Choroid plexus epithelial cell (primary cell): Measurements from ENCODE around the gene BCO2.
"Not testable (repeated sequence)": the region's sequence is repeated elsewhere in the genome, so short reads cannot be mapped to it uniquely, and the experiment has no call there.

Source experiments
- DNase-seq: peaks from one replicate; pipeline ENCODE4 v3.0.0-alpha.2; 2010; ENCODE audit warnings: low read depth
- H3K4me3 ChIP-seq: 2 replicates; pipeline ENCODE4 v1.5.1; 2011; ENCODE audit warnings: low read depth, mild to moderate bottlenecking, control low read depth, low read length, moderate library complexity
- TF ChIP-seq, protein P1 (sequence below): conservative IDR thresholded peaks from 2 replicates; pipeline ENCODE4 v1.5.1; 2011; ENCODE audit warnings: low read depth, mild to moderate bottlenecking, control low read depth, inconsistent platforms, low read length, moderate library complexity

BCO2 gene

DNA sequence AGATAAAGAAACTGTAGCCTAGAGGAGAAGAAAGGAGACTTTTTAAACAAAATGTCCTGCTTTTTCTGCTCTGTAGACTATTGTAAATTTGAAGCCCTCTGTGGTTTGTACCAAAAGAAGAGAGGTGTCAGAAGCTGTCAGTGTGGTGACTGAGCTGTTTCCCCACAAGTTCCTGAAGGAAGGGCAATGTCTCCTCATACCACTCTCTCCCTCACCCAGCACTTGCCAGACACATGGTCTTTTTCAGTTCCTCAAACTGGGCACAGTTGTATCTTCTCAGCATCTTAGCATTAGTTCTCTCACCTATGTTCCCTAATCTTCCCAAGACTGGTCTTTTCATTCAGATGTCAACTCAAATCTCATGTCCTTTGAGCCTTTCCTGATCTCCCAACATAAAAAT lies 4.3 kb downstream of the BCO2 start:
- H3K4me3 ChIP-seq: no peak overlapping the region
- TF ChIP-seq, protein P1, sequence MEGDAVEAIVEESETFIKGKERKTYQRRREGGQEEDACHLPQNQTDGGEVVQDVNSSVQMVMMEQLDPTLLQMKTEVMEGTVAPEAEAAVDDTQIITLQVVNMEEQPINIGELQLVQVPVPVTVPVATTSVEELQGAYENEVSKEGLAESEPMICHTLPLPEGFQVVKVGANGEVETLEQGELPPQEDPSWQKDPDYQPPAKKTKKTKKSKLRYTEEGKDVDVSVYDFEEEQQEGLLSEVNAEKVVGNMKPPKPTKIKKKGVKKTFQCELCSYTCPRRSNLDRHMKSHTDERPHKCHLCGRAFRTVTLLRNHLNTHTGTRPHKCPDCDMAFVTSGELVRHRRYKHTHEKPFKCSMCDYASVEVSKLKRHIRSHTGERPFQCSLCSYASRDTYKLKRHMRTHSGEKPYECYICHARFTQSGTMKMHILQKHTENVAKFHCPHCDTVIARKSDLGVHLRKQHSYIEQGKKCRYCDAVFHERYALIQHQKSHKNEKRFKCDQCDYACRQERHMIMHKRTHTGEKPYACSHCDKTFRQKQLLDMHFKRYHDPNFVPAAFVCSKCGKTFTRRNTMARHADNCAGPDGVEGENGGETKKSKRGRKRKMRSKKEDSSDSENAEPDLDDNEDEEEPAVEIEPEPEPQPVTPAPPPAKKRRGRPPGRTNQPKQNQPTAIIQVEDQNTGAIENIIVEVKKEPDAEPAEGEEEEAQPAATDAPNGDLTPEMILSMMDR: no peak
- no peak for DNase-seq

DNA sequence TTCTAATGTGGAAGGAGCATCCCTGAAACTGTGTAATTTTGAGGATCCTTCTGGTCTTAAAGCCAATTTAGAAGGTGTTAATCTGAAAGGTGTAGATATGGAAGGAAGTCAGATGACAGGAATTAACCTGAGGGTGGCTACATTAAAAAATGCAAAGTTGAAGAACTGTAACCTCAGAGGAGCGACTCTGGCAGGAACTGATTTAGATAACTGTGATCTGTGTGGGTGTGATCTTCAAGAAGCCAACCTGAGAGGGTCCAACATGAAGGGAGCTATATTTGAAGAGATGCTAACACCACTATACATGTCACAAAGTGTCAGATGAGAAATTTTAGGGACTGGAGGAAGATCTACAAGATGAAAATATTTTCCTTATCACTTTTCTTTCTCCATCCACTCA lies 7.6 kb downstream of the BCO2 start:
- DNase-seq: no peak
- TF ChIP-seq, protein P1: no peak
- no peak overlapping the region for H3K4me3 ChIP-seq

DNA sequence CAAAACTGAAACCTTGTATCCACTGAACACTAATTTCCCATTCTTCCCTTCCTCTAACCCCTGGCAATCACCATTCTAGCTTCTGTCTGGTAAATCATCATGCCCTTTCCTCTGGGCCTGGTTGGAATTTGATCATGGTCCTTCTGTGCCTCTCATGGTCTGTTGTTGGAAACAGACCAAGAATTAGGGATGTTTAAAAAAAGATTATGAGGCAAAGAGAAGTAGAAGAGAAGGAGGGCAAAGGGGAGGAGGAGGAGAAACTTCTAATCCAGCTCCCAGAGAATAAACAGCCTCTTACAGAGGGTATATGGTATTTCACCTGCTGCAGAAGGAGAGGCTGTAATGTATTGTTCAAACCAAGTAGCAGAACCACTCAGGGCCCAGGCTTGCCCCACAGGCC lies 10.6 kb downstream of the BCO2 start:
- TF ChIP-seq, protein P1: no peak
- no peak for DNase-seq
- H3K4me3 ChIP-seq: no peak overlapping the region

- TF ChIP-seq, protein P1: no peak
- no peak for DNase-seq
- no peak overlapping the region for H3K4me3 ChIP-seq
Observed at GRCh38 chr11:112186304-112186703, 11.0 kb downstream of the BCO2 start.

DNA sequence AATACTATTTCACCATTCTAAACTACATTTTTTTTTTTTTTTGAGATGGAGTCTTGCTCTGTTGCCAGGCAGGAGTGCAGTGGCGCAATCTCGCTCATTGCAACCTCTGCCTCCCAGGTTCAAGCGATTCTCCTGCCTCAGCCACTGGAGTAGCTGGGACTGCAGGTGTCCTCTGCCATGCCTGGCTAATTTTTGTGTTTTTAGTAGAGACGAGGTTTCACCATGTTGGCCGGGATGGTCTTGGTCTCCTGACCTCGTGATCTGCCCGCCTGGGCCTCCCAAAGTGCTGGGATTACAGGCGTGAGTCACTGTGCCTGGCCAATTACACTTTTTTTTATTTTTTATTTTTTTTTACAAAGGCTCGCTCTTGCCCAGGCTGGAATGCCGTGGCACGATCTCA lies 19.8 kb downstream of the BCO2 start:
- not testable (repeated sequence) for DNase-seq, H3K4me3 ChIP-seq

DNA sequence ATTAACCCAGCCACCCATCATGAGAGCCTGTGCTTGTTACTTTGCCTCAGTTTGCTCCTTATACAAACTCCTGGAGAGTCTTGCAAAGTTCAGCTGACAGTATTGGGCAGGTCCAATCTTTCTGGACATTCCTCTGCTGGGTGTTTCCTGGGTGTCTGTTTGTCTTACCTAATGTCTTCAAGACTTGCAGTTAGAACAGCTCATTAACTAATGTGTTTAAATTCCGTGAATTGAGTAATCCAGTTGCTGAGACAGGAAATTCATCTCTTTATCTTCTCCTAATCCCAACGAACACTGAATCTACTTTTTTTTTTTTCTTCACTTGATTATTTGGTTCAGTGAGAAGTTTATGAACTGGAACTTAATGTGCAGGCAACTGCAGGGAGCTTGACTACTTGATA lies 20.6 kb downstream of the BCO2 start:
- TF ChIP-seq, protein P1: no peak
- H3K4me3 ChIP-seq: no peak overlapping the region
- DNase-seq: peak; percentile 50

DNA sequence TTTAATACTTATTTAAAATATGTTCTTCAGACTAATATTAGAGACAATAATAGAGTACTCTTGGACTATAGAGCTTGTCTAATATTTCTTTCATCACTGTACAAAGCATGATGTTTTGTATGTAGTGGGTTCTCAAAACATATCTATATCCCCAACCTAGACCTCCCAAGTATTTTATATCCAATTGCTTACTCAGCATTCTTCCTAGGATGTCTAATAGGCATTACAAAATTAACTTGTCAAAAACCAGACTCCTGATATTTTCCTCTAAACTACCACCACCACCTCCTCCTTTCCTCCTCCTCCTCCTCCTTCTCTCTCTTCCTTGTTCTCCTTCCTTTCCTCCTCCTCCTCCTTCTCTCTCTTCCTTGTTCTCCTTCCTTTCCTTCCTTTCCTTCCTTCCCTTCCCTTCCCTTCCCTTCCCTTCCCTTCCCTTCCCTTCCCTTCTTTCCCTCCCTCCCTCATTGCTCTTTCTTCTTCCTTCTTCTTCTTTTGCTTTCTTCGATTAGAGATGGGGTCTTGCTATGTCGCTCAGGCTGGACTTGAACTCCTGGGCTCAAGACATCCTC lies 21.3 kb downstream of the BCO2 start:
- DNase-seq: no peak
- H3K4me3 ChIP-seq: no peak overlapping the region
- TF ChIP-seq, protein P1: no peak

- DNase-seq, H3K4me3 ChIP-seq: not testable (repeated sequence)
Observed at GRCh38 chr11:112199101-112199500, 23.8 kb downstream of the BCO2 start.
